GM21737 (cell line): ENCODE measurements around the gene HOTAIR.

Source experiments
- ATAC-seq: cut with Tn5 transposase; IDR thresholded peaks from one replicate; pipeline ENCODE4 v1.9.1; 2021; ENCODE audit warnings: mild to moderate bottlenecking, moderate library complexity; ENCODE audit not compliant: unreplicated experiment

HOTAIR gene

GRCh38 chr12:53950437-53950773 lies 24.3 kb downstream of the HOTAIR start:
- no peak for ATAC-seq

- ATAC-seq: no peak
Observed at GRCh38 chr12:53949631-53950436, 24.9 kb downstream of the HOTAIR start.

GRCh38 chr12:53948650-53949593 lies 25.8 kb downstream of the HOTAIR start:
- no peak for ATAC-seq

DNA sequence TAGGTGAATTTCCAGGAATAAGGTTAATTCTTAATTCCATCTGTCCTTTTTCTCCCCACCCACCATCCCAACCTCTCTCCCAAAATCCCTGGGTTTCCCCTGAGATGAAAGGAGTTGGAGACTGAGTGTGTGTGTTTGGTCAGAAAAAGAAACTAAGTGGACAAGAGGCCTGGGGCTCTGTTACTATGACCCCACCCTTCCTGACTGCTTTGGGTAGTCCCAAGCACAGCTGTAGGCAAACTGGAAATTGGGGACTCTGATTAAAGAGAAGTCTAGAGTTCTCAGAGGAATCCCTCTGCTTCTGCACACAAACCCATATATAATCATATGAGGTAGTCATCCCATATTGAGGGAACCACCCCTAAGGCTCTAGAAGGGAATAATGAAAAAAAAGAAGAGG lies 27.0 kb downstream of the HOTAIR start:
- no peak for ATAC-seq

- no peak for ATAC-seq
Observed at GRCh38 chr12:53944907-53945847, 29.6 kb downstream of the HOTAIR start.

GRCh38 chr12:53944209-53944608 lies 30.5 kb downstream of the HOTAIR start:
- no peak for ATAC-seq

GRCh38 chr12:53942467-53942997 lies 32.2 kb downstream of the HOTAIR start:
- no peak for ATAC-seq

GRCh38 chr12:53941750-53942149 lies 33.0 kb downstream of the HOTAIR start:
- no peak for ATAC-seq

GRCh38 chr12:53941187-53941586 lies 33.6 kb downstream of the HOTAIR start:
- no peak for ATAC-seq

DNA sequence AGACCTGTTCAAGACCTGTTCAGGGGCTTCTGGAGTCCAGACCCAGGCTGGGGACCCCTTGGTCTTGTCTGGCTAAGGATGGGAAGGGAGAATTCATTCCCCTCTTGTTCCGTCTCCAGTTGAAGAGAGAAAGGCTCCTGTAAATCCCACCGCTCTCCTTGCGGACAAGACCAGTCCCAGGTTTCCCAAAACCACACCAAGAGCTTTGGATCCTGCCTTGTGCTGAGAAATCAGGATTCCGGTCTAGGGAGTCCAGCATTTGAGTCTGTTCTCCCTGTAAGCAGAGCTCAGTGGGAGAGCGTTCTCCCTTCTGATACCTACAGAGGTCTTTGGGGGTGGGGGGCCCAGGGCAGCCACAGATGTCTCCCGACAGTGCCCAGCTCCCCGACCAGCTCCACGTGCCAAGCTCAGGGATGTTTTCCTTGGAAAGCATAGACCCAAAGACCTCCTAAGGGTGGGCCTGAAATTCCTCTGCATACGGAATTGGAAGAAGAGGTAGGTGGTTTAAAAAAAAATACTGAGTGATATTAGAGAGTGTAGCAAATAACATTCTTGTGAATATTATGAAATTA lies 34.2 kb downstream of the HOTAIR start:
- ATAC-seq: no peak

DNA sequence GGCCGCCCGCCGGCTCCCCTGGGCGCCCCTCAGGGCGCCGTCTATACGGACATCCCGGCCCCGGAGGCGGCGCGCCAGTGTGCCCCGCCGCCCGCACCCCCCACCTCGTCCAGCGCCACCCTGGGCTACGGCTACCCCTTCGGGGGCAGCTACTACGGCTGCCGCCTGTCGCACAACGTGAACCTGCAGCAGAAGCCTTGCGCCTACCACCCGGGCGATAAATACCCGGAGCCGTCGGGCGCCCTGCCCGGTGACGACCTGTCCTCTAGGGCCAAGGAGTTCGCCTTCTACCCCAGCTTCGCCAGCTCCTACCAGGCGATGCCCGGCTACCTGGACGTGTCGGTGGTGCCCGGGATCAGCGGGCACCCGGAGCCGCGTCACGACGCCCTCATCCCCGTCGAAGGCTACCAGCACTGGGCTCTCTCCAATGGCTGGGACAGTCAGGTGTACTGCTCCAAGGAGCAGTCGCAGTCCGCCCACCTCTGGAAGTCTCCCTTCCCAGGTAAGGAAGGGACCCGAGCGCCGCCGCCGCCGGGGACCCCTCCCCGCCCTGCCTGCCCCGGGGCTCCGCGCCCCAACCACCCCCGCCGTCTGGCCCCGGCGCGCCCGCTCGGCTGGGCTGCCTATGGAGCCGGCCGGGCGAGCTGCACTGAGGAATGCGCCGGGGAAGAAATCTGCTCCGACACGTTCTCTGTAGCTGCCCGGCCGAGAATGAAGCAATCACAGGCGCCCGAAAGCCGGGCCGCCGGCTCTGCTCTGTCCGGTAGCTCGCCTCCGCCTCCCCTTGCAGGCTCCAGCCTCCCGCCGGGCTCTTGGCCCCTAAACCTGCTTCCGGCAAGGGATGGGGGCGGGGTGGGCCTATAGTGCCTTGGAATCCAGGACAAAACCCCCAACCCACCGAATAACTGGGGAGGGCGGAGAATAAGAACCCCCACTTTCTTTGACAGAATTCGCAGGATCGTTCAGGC lies 35.3 kb downstream of the HOTAIR start:
- ATAC-seq: no peak

- no peak for ATAC-seq
Observed at GRCh38 chr12:53938326-53939140, 36.2 kb downstream of the HOTAIR start, which contains the start of gene HOXC13. Gene HOXC13, plus strand, starts transcription at chr12:53938831. Its CDS starts 76 bp downstream, at chr12:53938907.

DNA sequence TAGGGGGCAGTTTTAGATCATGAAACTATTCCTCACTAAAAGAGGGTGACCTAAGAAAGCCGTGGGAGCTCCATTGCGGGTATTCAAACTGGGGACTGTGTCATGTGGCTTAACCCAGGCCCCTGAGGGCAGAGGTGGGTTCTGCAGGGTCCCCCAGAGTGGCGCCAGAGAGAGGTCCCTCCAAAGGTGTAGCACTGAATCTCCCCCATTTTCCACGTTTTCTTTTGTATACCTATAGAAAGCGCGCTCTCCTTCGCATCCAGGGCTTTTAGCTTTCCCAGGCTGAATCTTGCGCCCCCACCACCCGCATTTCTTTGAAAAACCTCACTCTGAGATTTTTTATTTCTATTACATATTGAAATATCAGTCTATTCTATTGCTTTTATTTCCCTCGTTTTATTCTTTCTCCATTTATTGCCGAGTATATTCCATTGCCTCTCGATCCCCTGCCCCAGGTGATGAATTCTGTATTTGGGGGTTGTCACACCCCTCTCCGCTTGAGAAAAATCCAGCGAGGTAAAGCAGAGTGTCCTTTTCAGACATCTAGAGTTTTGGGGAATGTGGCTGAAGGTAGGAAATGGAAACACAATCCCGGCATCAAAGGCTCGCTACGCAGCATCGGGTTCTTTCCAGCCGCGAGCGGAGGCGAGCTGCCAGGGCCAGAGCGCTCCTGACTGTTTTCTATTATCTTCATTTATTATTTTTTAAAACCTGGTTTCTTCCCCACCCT lies 37.0 kb downstream of the HOTAIR start:
- no peak for ATAC-seq

DNA sequence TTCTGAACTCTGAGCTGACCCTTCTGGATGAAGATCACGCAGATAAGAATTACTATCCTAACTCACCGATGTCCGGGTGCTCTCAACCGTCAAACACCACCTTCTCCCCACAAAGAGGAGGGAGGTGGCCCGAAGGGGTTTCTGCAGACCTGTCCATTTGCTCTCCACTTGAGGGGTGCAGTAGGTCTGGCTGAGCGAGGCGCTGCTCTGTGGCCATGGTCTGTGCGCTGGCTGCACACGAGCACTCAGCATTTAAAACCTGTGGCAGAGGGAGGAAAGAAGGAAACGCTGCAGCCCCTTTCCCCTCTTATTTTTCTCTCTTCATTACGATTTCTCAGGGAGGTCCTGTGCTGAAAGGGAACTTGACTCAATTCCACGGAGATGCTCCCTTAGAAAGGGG lies 37.7 kb downstream of the HOTAIR start:
- ATAC-seq: no peak

DNA sequence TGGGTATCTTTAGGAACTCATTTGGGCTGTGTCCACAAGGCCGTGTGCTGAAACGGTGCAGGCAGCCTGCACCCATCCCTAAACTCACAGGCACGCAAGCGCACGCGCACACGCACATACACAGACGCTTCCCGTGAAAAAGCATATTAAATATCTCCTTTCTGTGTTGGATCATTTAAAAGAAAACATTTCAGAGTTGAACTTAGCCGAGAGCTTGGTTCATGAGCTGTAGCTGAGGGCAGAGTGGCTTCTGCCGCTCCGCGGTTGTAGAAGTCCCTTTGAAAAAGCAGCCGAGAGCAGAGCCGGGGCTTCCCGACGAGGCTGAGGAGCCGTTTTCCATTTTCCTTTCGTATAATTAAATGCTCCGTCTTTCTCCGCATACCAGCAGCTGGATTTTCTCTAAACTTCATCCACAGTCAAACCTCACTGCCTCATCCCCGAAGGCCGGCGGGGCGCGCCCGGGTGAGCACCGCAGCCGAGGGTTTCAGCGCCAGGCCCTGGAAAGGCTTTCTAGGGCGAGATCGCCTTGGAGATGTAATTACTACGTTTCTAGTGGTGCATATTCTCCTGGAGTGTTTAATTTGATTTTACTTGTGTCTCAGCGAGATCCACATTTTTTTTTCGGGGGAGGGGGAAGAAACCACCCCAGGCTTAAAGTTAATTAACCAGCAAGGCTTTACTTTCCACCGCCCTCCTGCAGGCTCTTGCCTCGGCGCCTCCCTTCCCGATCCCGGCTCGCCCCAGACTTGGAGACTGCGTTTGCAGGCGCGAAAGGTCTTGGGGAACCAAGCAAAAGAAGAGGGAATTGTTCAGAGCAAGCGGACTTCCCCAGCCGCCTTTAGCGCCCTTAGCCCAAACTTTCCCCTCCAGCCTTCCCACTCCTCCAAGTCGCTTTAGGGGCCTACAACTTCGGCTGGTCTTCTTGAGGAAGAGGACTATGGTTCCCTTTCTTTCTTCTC lies 39.1 kb downstream of the HOTAIR start:
- ATAC-seq: no peak

DNA sequence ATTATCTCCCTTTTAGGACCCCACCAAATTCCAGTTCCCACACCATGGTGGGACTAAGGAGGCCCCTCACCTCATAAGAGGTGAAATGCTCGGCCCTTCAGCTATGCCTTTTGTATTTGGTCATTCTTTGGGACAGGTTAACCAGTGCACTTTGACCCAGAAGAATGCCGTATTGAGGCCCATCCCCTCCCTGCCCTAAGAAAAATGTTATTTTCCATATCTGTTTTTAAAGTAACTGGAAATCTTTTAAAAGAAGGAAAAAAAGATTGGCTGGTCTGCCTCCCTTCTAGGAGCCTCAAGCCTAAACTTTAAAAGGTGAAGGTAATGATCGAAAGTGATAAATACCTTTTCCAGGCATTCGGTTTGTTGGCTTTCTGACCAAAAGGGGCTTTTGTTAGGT lies 41.8 kb downstream of the HOTAIR start:
- ATAC-seq: no peak
